Activated CD4-positive, alpha-beta T cell treated with anti-CD3 and anti-CD28 coated beads, Interleukin-2, amount 50 U/mL, for 24 hours (primary cell): ENCODE data around the gene CHST1.

Source experiments
- DNase-seq, 2 donors: peaks; one replicate each; pipeline ENCODE4 v3.0.0-alpha.2; 2020; ENCODE audit warnings: low read depth in 1 of 2, low spot score in 1 of 2

CHST1 gene

GRCh38 chr11:45665206-45665932 is at the start of gene CHST1:
CHST1 (minus strand) TSS chr11:45665622; CDS start chr11:45650923, 14,699 bp downstream.
- no peak for DNase-seq

- no peak for DNase-seq
Observed at GRCh38 chr11:45713573-45713972, 48.2 kb upstream of the CHST1 start.

- no peak for DNase-seq
Observed at GRCh38 chr11:45710561-45710960, 45.1 kb upstream of the CHST1 start.

GRCh38 chr11:45708887-45709663 is 43.7 kb upstream of the CHST1 start:
- no peak for DNase-seq

GRCh38 chr11:45704635-45705034 is 39.2 kb upstream of the CHST1 start:
- no peak for DNase-seq

GRCh38 chr11:45704133-45704532 is 38.7 kb upstream of the CHST1 start:
- no peak for DNase-seq

- DNase-seq, result no peak
Observed at GRCh38 chr11:45702511-45702910, 37.1 kb upstream of the CHST1 start.

- DNase-seq, result no peak
Observed at GRCh38 chr11:45698777-45699497, 33.5 kb upstream of the CHST1 start.

GRCh38 chr11:45692808-45693453 is 27.5 kb upstream of the CHST1 start:
- DNase-seq, result no peak

- no peak for DNase-seq
Observed at GRCh38 chr11:45688472-45689033, 23.1 kb upstream of the CHST1 start.

GRCh38 chr11:45687836-45688235 is 22.4 kb upstream of the CHST1 start:
- no peak for DNase-seq

GRCh38 chr11:45685964-45686537 is 20.6 kb upstream of the CHST1 start:
- DNase-seq, result no peak

- no peak for DNase-seq
Observed at GRCh38 chr11:45684440-45684839, 19.0 kb upstream of the CHST1 start.

GRCh38 chr11:45683271-45684058 is 18.0 kb upstream of the CHST1 start:
- no peak for DNase-seq

- DNase-seq, result no peak
Observed at GRCh38 chr11:45679806-45680205, 14.4 kb upstream of the CHST1 start.

GRCh38 chr11:45678976-45679375 is 13.6 kb upstream of the CHST1 start:
- DNase-seq, result no peak

- DNase-seq, result no peak
Observed at GRCh38 chr11:45677770-45678512, 12.5 kb upstream of the CHST1 start.

GRCh38 chr11:45676522-45677095 is 11.2 kb upstream of the CHST1 start:
- no peak for DNase-seq

GRCh38 chr11:45675646-45676045 is 10.2 kb upstream of the CHST1 start:
- no peak for DNase-seq
